Measurements from ENCODE around the gene RAPGEF3.

Gene RAPGEF3

DNA sequence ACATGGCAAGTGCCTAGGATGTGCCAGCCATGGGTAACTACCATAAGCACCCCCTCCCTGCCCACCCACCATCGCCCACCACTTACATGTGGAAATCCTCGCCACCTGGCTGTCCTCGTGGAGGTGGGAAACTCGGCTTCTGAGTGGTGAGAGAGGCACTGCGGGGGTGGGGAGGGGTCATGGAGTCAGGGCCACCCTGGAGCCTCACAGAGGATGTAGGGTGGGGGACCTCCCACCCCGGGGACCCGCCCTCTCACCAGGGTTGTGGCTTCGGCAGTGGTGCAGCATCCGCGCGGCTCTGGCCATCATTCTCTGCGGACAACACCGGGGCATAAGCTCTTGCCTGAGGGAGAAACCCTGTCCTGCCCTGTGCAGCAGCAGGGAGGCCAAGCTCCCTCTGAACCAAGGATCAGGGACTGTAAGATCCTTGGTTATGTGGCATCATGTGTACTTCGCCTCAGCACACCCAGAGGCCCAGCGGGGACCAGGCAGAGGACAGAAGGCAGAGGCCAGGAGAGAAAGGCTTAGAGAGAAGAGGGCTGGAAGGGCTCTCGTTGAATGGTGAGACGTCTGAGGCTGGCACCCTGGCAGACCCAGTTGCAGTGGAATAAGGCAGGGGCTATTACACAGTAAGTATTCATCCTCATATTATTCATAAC lies 20.6 kb downstream of the RAPGEF3 start:
- Mint-ChIP-seq H3K27me3 (no peaks in the 10 kb centered on the region), H3K4me3 (no peak overlapping the region), H3K36me3 (ENCODE audit: low read depth) (no peaks in the 10 kb centered on the region), H3K9me3 (no peaks in the 10 kb centered on the region), H3K4me1 (ENCODE audit: low read depth) (peaks cover 28% of the 10 kb centered on the region), H3K27ac (no peak overlapping the region)

- no peak overlapping the region for H3K4me3 Mint-ChIP-seq
- H3K27ac Mint-ChIP-seq = no peak overlapping the region
- H3K4me1 Mint-ChIP-seq (ENCODE audit: low read depth) = peaks cover 24% of the 10 kb centered on the region
- H3K27me3 Mint-ChIP-seq = no peaks in the 10 kb centered on the region
- no peaks in the 10 kb centered on the region for H3K9me3 Mint-ChIP-seq
- H3K36me3 Mint-ChIP-seq (ENCODE audit: low read depth) = no peaks in the 10 kb centered on the region
Observed at GRCh38 chr12:47736877-47737676, 21.6 kb downstream of the RAPGEF3 start.

DNA sequence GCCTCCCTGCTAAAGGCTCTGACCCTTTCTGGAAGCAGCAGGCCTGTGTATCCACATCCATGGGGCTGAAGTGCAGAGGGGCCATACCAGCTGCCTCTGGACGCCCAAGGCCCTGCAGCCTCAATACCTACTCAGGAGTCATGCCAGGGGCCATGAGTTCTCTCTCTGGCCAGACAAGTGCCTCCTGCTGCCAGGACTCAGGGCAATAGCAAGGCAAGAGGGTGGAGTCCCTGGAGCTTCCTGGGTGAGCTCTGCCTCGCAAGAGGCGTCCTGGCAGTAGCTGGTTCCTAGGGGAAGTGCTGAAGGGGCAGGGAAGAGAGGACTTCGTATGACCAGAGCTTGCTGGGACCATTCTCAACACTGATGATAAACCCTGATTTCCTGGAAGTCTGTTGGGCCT lies 22.5 kb downstream of the RAPGEF3 start:
- H3K27ac Mint-ChIP-seq = no peak overlapping the region
- H3K4me1 Mint-ChIP-seq (ENCODE audit: low read depth) = peaks cover 15% of the 10 kb centered on the region
- no peak overlapping the region for H3K4me3 Mint-ChIP-seq
- no peaks in the 10 kb centered on the region for H3K36me3 Mint-ChIP-seq (ENCODE audit: low read depth)
- no peaks in the 10 kb centered on the region for H3K9me3 Mint-ChIP-seq
- H3K27me3 Mint-ChIP-seq = no peaks in the 10 kb centered on the region

- Mint-ChIP-seq H3K9me3 (no peaks in the 10 kb centered on the region), H3K4me1 (ENCODE audit: low read depth) (peaks cover 10% of the 10 kb centered on the region)
Observed at GRCh38 chr12:47735649-47736048, 23.0 kb downstream of the RAPGEF3 start.

GRCh38 chr12:47734725-47735480 lies 23.8 kb downstream of the RAPGEF3 start:
- Mint-ChIP-seq H3K9me3 (no peaks in the 10 kb centered on the region), H3K27ac (no peak overlapping the region), H3K36me3 (ENCODE audit: low read depth) (no peaks in the 10 kb centered on the region), H3K4me1 (ENCODE audit: low read depth) (peaks cover 6% of the 10 kb centered on the region), H3K27me3 (no peaks in the 10 kb centered on the region), H3K4me3 (no peak overlapping the region)

More at GRCh38 chr12:47735649-47736048, 23.0 kb downstream of the RAPGEF3 start:
- H3K4me3 Mint-ChIP-seq = no peak overlapping the region
- no peaks in the 10 kb centered on the region for H3K36me3 Mint-ChIP-seq (ENCODE audit: low read depth)
- no peaks in the 10 kb centered on the region for H3K27me3 Mint-ChIP-seq
- H3K27ac Mint-ChIP-seq = no peak overlapping the region

GRCh38 chr12:47733142-47733541 lies 25.5 kb downstream of the RAPGEF3 start:
- Mint-ChIP-seq H3K27ac (no peak overlapping the region), H3K4me1 (ENCODE audit: low read depth) (no peaks in the 10 kb centered on the region), H3K4me3 (no peak overlapping the region), H3K27me3 (no peaks in the 10 kb centered on the region), H3K36me3 (ENCODE audit: low read depth) (no peaks in the 10 kb centered on the region), H3K9me3 (no peaks in the 10 kb centered on the region)

DNA sequence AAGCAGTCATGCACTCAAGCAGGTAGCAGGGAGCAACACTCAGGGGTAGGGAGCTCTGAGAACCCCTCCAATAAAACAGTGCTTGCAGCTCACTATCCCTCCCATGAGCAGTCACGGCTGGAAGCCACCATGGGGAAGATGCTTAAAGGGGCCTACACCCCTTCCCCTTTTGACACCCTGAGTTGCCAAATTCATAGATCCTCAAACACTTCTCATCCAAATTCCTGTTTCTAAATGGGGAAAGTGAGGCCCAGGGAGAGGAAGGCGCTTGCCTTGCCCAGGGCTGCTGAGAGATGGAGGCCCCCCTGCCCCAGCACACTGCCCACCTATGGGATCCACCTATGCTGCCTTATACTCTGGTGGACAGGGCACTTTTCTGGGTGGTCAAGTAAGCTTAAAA lies 26.2 kb downstream of the RAPGEF3 start:
- Mint-ChIP-seq H3K27ac (no peak overlapping the region), H3K36me3 (ENCODE audit: low read depth) (no peaks in the 10 kb centered on the region), H3K4me3 (no peak overlapping the region), H3K4me1 (ENCODE audit: low read depth) (no peaks in the 10 kb centered on the region), H3K9me3 (no peaks in the 10 kb centered on the region), H3K27me3 (no peaks in the 10 kb centered on the region)

DNA sequence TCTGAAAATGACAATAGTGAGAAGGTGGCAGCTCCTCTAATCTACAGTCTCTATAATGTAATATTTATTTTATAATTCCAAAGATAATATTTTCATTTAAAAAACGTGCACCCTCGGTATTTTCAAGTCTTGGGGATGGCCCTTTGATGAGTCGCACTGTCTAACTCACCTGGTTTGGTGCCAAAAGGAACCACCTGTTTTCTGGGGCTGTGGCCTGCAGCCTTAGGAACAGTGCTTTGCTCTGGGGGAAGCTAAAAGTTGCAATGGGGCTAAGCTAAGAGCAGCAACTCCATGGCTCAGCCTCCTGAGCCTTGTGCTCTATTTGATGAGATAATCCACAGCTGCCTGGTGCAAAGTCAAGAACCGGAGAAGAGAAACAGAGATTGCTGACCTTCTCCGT lies 27.0 kb downstream of the RAPGEF3 start:
- H3K27ac Mint-ChIP-seq = no peak overlapping the region
- H3K4me3 Mint-ChIP-seq = no peak overlapping the region
- H3K9me3 Mint-ChIP-seq = no peaks in the 10 kb centered on the region
- peaks cover 2% of the 10 kb centered on the region for H3K4me1 Mint-ChIP-seq (ENCODE audit: low read depth)
- no peaks in the 10 kb centered on the region for H3K36me3 Mint-ChIP-seq (ENCODE audit: low read depth)
- H3K27me3 Mint-ChIP-seq = no peaks in the 10 kb centered on the region

DNA sequence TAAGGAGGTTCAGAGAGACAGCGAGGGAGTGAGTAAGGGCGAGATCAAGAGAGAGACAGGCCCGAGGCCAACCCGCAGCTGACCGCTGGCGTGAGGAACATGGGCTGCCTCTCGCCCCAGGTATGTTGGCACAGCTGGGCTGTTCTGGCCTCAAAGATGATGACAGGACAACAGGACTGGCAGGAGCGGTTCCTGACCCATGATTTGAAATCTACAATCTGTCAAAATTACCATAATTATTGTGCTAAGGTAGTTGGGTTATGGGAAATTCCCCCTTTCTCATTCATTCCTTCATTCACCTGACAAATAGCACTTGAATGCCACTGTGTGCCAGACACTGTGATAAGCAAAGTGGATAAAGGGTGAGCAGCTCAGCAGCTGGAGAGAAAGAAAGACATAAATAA lies 28.3 kb downstream of the RAPGEF3 start:
- Mint-ChIP-seq H3K27ac (no peak overlapping the region), H3K9me3 (no peaks in the 10 kb centered on the region), H3K4me3 (no peak overlapping the region), H3K36me3 (ENCODE audit: low read depth) (no peaks in the 10 kb centered on the region), H3K27me3 (no peaks in the 10 kb centered on the region), H3K4me1 (ENCODE audit: low read depth) (peaks cover 16% of the 10 kb centered on the region)

DNA sequence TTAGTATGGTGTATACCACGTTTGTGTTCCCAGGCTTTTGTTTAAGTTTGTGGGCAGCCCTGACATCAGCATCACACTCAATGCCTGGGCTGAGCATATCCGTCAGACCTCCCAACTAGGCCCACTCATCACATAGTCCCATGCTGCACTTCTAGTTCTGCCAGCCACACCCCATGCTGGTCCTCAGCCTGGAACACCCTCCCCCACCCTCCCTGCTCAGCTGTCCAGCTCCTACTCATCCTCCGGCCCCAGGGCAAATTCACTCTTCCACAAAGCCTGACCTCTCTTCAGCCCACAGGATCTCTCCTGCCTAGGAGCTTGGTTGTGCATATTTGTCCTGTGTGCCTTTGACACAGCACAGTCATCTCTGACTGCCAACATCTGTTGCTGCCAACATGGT lies 29.4 kb downstream of the RAPGEF3 start:
- Mint-ChIP-seq H3K4me3 (no peak overlapping the region), H3K27ac (no peak overlapping the region), H3K27me3 (no peaks in the 10 kb centered on the region), H3K36me3 (ENCODE audit: low read depth) (peaks cover 6% of the 10 kb centered on the region), H3K4me1 (ENCODE audit: low read depth) (peaks cover 17% of the 10 kb centered on the region), H3K9me3 (no peaks in the 10 kb centered on the region)

GRCh38 chr12:47725893-47726292 lies 32.8 kb downstream of the RAPGEF3 start:
- Mint-ChIP-seq H3K4me3 (no peak overlapping the region), H3K36me3 (ENCODE audit: low read depth) (peaks cover 10% of the 10 kb centered on the region), H3K4me1 (ENCODE audit: low read depth) (peaks cover 45% of the 10 kb centered on the region), H3K9me3 (no peaks in the 10 kb centered on the region), H3K27me3 (no peaks in the 10 kb centered on the region), H3K27ac (no peak overlapping the region)

GRCh38 chr12:47725091-47725772 lies 33.4 kb downstream of the RAPGEF3 start, which contains the start of gene ENDOU:
TSS of gene ENDOU (minus strand) at chr12:47725490. CDS start at chr12:47725413, 77 bp downstream.
- H3K4me3 Mint-ChIP-seq = no peak within 1 kb of the TSS
- H3K9me3 Mint-ChIP-seq = no peaks in the 10 kb centered on the region
- H3K4me1 Mint-ChIP-seq (ENCODE audit: low read depth) = peaks cover 50% of the 10 kb centered on the region
- H3K27me3 Mint-ChIP-seq = no peaks in the 10 kb centered on the region
- peaks cover 13% of the 10 kb centered on the region for H3K36me3 Mint-ChIP-seq (ENCODE audit: low read depth)
- no peak within 1 kb of the TSS for H3K27ac Mint-ChIP-seq

DNA sequence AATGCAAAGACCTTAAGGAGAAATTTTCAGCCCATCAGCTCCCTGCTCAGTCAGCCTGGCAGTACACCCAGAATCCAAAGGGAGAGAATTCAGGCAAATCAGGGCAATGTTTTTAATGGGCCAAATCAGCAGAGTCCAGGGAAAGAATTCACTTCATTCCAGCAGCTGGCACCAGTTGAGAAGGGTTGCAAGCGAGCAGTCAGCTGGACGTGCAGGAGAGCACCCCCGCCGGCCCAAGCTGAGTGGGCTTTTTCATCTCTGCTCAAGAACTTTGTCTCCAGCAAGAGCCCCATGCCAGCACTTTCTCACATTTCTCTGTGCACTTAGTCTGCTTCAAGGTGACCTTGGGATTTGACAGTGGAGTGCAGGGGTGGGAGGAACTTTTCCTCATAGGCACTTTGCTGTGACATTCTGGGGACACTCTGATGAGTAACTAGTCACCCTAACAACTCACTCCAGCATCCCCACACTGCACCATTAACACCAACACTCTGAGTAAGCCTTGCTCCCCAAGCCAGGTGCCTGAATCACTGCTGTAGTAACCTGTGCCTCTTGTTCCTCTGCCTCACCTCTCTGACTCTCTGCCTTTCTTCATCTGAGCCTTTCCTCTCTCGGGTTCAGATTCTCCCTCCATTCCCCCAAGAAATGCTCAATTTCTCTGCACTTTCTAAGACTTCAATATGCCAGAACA lies 35.6 kb downstream of the RAPGEF3 start:
- H3K4me1 Mint-ChIP-seq (ENCODE audit: low read depth) = peaks cover 57% of the 10 kb centered on the region
- no peak overlapping the region for H3K4me3 Mint-ChIP-seq
- H3K27ac Mint-ChIP-seq = no peak overlapping the region
- H3K36me3 Mint-ChIP-seq (ENCODE audit: low read depth) = peaks cover 18% of the 10 kb centered on the region
- no peaks in the 10 kb centered on the region for H3K27me3 Mint-ChIP-seq
- H3K9me3 Mint-ChIP-seq = no peaks in the 10 kb centered on the region

DNA sequence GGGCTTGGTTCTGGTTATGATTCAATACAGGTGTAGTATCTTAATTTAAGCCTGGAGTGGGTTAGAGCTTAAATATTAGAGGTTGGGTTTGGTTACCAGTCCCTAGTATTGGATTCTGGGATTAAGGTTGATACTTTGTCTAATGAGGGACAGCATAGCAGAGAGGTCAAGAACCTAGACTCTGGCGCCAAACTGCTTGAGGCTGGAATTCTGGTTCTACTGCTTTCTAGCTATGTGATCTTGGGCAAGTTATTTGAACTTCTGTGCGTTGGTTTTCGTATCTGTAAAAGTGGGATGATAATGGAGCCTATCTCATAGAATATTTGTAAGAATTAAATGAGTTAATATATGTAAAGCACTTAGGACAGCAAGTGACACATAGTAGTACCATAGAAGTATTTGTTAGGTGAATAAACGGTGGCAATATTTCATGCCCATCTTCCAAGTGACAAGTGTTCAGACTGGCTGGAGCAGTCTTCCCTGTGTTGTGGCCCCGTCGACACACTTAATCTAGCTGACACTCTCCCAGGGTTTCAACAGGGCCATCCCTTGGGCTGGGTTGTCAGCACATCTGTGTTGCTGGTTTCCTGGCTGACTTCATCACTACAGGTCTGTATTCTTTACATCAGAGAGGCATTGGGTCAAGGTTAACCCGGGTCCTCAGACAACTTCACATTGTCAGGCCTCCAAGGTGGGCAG lies 36.4 kb downstream of the RAPGEF3 start:
- H3K27me3 Mint-ChIP-seq = no peaks in the 10 kb centered on the region
- H3K9me3 Mint-ChIP-seq = no peaks in the 10 kb centered on the region
- H3K4me1 Mint-ChIP-seq (ENCODE audit: low read depth) = peaks cover 65% of the 10 kb centered on the region
- peaks cover 18% of the 10 kb centered on the region for H3K36me3 Mint-ChIP-seq (ENCODE audit: low read depth)
- H3K27ac Mint-ChIP-seq = no peak overlapping the region
- no peak overlapping the region for H3K4me3 Mint-ChIP-seq
